Adipocyte (in vitro differentiated cells): Measurements from ENCODE around the gene GATA3.
"Not testable (repeated sequence)": the region's sequence is repeated elsewhere in the genome, so short reads cannot be mapped to it uniquely, and the experiment has no call there.

Experiments used
- DNase-seq: peaks from one replicate; pipeline ENCODE4 v3.0.0-alpha.2; 2015; ENCODE audit warnings: low read depth
- H3K27me3 ChIP-seq: replicated peaks from 2 replicates; pipeline ENCODE4 v1.7.0; 2013; ENCODE audit warnings: mild to moderate bottlenecking, low read length, moderate library complexity; ENCODE audit not compliant: control insufficient read depth, insufficient read depth
- H3K36me3 ChIP-seq: 2 replicates; pipeline ENCODE4 v1.7.0; 2013; ENCODE audit warnings: low read length, mild to moderate bottlenecking, moderate library complexity; ENCODE audit not compliant: control insufficient read depth, insufficient read depth, severe bottlenecking
- H3K4me1 ChIP-seq: 2 replicates; pipeline ENCODE4 v1.7.0; 2013; ENCODE audit warnings: mild to moderate bottlenecking, low read length, moderate library complexity; ENCODE audit not compliant: control insufficient read depth, insufficient read depth
- H3K4me3 ChIP-seq: 2 replicates; pipeline ENCODE4 v1.7.0; 2013; ENCODE audit warnings: mild to moderate bottlenecking, low read length, moderate library complexity
- H3K9ac ChIP-seq: 2 replicates; pipeline ENCODE4 v1.7.0; 2013; ENCODE audit warnings: mild to moderate bottlenecking, low read length, moderate library complexity
- H3K9me3 ChIP-seq: 2 replicates; pipeline ENCODE4 v1.7.0; 2013; ENCODE audit warnings: mild to moderate bottlenecking, low read length, moderate library complexity; ENCODE audit not compliant: control insufficient read depth

GATA3 gene

DNA sequence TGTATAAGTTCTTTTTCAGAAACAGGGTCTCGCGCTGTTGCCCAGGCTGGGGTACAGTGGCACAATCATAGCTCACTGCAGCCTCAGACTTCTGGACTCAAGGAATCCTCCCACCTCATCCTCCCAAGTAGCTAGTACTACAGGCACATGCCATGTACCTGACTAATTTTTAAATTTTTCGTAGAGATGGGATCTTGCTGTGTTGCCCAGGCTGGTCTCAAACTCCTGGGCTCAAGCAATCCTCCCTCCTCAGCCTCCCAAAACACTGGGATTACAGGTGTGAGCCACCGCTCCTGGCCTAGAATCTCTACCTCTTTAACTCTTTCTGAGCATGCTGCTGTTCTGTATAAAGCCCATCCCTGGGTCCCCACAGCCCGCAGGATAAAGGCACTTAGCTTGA, 23.3 kb upstream of the GATA3 start:
- H3K4me3 ChIP-seq, H3K9ac ChIP-seq, H3K4me1 ChIP-seq, H3K36me3 ChIP-seq, DNase-seq, H3K9me3 ChIP-seq: not testable (repeated sequence)
- H3K27me3 ChIP-seq = peaks cover 62% of the 10 kb centered on the region

DNA sequence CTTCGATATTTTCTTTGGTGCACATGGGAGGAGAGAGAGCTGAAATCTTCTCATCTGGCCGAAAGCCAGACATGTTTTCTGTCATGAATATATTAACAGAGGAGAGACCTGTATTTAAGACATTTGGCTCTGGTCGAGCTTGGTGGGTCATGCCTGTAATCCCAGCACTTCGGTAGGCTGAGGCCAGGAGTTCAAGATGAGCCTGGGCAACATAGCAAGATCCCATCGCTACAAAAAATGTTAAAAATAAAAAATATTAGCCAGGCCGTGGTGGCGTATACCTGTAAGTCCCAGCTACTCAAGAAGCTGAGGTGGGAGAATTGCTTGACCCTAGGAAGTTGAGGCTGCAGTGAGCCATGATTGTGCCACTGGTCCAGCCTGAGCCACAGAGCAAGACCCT, 21.9 kb upstream of the GATA3 start:
- H3K4me3 ChIP-seq = no peak overlapping the region
- H3K27me3 ChIP-seq = peaks cover 64% of the 10 kb centered on the region
- no peaks in the 10 kb centered on the region for H3K36me3 ChIP-seq
- no peak for DNase-seq
- no peak overlapping the region for H3K9ac ChIP-seq
- H3K4me1 ChIP-seq = peaks cover 3% of the 10 kb centered on the region
- H3K9me3 ChIP-seq = no peaks in the 10 kb centered on the region

DNA sequence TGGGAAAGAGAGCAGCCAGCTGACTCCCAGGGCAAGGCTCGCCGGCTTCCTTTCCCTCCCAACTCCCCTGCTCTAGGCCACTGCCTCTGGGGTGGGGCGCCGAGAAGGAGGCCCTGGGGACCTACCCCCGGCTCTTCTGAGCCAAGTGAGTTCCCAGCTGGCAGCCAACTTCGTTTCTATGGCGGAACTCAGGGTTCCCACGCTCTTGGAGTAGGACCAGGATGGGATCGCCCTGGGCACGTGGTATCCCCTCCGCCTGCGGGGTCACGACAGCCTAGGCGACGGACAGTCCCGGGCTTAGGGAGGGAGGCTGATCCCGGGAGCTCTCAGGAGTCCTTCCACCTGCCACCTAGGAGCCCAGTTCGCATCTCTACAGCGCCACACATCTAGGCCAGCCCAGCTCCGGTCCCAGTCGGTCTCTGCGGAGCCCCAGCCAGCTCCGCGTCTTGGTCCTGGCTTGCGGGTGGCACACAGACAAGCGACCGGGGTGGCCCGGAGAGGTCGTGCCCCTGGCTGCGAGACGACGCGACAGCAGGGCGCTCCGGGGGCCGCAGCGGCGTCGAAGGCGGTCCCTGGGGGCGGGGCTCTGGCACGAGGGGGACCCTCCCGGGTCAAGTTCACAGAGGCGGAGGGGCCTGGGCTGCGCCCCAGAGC, 20.5 kb upstream of the GATA3 start:
- Histone ChIP-seq H3K4me1 (peaks cover 3% of the 10 kb centered on the region), H3K9me3 (peaks cover 7% of the 10 kb centered on the region), H3K9ac (no peak overlapping the region), H3K27me3 (peaks cover 76% of the 10 kb centered on the region), H3K36me3 (no peaks in the 10 kb centered on the region), H3K4me3 (no peak overlapping the region)
- no peak for DNase-seq

DNA sequence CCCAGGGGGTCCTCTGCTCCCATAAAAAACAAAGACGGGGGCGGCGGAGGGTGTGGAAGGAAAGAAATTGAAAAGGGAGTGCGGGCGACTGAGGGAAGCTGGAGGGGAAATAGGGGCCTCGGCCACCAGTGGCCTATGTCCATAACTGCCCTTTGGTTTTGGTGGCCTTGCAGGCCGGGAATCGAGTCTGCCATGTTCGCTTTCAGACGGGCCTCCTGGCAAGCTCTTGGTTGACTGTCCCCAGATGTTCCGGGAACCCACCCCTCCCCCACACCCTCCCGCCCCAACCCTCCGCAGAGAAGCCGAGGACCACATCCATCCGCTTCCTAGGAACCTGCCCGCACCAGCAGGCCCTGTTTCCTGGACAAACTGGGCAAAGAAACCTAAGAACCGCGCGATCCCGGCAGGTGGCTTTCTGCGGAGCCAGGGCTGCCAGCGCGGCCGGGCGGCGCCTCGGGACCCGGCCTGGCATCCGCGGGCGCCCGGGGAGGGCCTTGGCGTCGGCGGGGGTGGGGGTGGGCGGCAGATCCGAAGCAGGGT, 20.0 kb upstream of the GATA3 start:
- H3K4me1 ChIP-seq = peaks cover 3% of the 10 kb centered on the region
- no peak for DNase-seq
- H3K9ac ChIP-seq = no peak overlapping the region
- H3K36me3 ChIP-seq = no peaks in the 10 kb centered on the region
- peaks cover 9% of the 10 kb centered on the region for H3K9me3 ChIP-seq
- H3K27me3 ChIP-seq = peaks cover 82% of the 10 kb centered on the region
- H3K4me3 ChIP-seq = no peak overlapping the region

DNA sequence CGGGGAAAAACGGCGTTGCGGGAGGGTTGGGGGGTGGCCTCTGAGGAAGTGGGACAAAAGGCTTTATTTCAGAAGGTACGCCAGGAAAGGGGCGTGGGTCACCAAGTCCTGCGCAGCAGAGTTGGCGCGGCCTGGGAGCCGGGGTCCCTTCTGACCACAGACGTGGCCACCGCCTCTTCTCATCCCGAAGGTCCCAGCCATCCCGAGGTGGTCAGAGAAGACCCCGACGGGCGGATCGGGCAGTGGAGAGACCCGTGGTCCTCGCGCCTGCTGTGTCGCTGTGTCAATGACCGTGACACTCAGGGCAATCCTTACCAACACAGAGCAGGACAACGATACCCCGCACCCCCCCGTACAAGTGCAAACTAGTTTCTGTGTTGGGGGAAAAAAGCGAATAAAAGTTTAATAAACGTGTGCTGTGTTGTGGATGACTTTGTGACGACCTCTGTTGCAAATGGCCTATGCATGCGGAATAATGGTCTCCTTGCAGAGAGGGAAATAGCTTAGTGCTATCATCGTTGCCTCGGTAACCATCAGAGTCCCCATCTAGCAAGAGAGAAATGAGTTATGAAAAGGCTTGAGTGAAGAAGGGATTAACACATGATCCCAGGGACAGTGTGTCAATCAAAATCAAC, 19.4 kb upstream of the GATA3 start:
- no peak for DNase-seq
- Histone ChIP-seq H3K9me3 (peaks cover 9% of the 10 kb centered on the region), H3K27me3 (peaks cover 87% of the 10 kb centered on the region), H3K4me1 (peaks cover 3% of the 10 kb centered on the region), H3K4me3 (no peak overlapping the region), H3K9ac (no peak overlapping the region), H3K36me3 (no peaks in the 10 kb centered on the region)

DNA sequence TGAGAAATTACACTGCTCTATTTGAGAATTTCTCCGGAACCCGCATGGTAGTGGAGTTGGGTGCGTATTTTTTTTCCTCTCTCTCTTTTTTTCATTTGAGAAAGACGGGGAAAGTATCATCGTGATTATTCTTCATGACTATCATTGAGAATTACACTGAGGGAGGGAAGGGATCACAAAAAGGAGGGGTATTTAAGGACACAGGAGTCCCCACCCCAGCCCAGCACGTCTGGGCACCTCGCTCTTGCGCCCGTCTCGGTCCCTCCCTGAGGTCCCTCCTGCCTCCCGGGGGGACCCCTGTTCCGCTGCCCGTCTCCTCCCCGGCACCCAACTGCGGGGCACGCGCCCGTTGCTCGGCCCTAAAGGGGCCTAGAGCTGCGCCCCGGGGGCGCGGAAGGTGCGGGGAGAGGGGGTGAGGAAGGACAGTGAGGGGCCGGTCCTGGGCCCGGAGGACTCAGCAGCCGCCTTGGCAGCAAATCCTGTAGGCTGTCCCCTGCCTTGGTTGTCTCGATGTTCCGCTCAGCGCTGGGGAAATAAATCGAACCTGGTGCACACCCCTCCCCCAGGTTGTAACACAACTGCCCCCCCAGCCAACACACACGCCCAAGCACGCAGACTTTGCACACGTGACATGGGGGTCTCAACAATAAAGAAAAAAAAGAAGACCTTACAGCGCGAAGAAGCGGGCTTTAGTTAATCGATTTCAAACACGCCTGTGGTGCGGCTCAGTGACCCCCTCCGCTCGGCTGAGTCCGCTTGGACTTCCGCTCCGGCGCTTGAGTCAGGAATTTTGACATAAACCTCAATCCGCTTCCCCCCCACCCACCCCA, 18.6 kb upstream of the GATA3 start:
- Histone ChIP-seq H3K4me1 (peaks cover 3% of the 10 kb centered on the region), H3K36me3 (no peaks in the 10 kb centered on the region), H3K27me3 (peaks cover 87% of the 10 kb centered on the region), H3K9me3 (peaks cover 9% of the 10 kb centered on the region), H3K9ac (no peak overlapping the region), H3K4me3 (no peak overlapping the region)
- DNase-seq = no peak

DNA sequence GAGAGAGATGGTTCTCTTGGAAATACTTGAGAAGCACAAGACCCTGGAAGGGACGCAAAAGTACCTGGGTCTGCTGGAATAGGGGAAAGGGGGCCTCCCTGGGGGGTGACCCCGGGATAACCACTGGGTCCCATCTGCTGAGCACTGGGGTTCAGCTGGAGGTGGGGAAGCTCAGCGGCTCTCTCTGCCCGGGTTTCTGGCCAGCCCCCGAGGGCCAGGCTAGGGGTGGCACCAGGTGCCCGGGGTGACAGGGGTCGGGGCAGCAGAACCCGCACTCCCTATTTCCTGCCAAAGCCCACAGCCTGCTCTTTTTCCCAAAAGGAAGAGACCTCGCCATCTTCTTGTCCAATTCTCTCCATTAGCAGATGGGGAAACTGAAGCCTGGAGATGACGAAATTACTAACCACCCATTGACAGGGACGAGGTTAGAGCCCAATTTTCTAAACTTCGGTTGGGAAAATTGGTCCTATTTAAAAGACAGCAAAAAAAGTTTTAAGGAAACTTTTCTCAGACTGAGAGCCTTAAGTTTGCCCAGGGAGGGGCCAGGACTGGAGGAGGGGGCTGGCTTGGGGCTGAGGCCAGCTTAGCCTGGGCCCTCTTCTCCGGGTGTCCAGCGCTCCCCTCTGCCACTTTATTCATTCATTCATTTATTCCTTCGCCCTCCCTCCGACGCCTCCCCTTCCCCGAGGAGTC, 17.8 kb upstream of the GATA3 start:
- Histone ChIP-seq H3K9ac (no peak overlapping the region), H3K4me1 (peaks cover 3% of the 10 kb centered on the region), H3K36me3 (no peaks in the 10 kb centered on the region), H3K9me3 (peaks cover 9% of the 10 kb centered on the region), H3K4me3 (no peak overlapping the region), H3K27me3 (peaks cover 86% of the 10 kb centered on the region)
- DNase-seq = no peak

DNA sequence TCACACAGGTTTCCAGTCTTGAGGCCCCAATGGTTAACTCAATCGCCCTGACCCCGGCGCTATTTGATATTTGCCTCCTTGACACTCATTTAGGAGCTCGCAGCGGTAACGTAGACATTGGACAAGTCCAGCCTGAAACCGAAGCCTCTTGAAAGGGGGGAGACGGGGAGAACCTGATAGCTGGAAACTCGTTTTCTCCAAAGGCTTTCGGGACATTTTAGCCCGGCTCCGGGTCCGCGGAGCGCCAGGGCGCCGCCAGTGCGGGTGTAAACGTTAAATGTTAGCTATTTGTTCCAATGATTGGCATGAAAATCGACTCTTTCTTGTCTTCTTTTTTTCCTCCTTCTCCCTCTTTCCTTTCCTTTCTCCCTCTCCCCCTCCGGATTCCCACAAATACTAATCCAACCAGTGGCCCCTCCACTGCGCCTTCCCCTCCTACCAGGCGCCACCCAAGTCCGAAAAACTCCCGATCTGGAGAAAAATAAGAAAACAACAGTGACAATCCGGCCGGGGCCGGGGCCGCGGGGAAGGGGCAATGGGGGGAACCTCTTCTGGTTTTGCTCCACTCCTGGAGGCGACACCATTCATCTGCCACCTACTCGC, 17.2 kb upstream of the GATA3 start:
- Histone ChIP-seq H3K4me3 (no peak overlapping the region), H3K4me1 (peaks cover 3% of the 10 kb centered on the region), H3K9ac (no peak overlapping the region), H3K9me3 (peaks cover 9% of the 10 kb centered on the region), H3K27me3 (peaks cover 88% of the 10 kb centered on the region), H3K36me3 (no peaks in the 10 kb centered on the region)
- no peak for DNase-seq

DNA sequence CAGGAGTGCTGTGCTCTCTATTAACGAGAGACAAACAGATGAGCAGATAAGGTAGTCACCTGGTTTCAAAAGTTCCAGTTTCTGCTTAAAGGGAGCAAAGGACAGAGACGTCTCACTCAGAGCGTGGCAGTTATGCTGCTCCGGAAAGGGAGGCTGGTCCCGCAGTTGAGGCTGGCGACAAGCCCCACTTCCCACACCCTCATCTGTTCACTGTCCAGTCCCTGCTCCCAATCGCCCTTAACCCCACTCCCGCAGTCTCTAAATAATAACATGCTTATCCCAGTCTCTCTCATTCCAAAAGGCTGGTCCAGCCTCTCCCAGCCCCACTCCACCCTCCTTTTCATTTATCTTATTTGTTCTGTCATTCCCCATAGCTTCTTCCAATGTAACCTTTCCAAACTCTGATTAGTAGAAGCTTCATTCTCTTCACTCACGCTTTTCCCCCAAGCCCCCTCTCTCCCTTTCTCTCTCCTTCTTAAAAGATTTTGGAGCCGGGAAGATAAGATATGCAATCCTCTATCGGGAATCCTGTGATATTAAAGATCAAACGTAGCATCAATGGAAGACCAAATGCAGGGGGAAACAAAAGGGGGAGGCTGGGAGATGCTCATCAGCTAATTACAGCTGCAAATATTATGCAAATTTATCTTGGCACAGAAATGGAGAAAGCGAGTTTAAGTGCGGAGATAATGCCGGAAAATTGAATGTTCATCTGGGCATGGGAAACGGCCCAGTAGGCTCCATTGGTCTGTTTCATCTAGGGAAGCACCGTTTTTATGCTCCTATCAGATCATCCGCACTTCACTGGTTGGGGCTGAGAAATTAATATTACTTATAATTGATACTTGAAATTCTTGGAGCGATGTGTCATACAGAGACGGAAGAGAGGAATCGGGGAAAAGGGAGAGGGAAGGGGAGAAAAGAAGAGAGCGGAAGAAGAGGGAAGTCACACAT, 16.3 kb upstream of the GATA3 start:
- Histone ChIP-seq H3K36me3 (no peaks in the 10 kb centered on the region), H3K4me1 (peaks cover 3% of the 10 kb centered on the region), H3K4me3 (no peak overlapping the region), H3K9ac (no peak overlapping the region), H3K27me3 (peaks cover 90% of the 10 kb centered on the region), H3K9me3 (peaks cover 9% of the 10 kb centered on the region)
- DNase-seq = no peak

DNA sequence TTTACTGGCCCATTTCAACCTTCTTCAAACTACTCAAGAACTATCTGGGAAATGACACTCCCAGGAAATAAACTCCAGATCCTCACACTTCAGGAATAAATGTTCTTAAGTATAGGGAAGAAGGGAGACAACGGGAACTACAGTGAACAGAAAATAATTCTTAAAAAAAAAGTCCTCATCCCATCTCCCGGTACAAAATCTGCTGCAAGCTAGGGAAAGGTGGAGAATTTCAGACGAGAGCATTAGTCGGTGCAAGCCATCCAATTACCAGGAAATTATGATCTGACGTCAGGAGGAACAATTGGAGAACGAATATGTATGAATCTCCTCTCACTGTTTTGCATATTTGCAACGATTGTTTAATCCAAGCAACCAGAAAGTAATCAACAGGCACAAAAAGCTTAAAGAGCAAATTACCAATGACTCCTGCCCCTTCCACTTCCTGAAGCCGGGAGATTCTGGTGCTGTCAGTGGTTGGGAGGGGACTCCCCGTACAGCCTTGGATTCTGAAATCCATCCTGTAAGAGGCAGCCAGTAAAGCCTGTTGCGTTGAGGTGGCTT, 15.1 kb upstream of the GATA3 start:
- Histone ChIP-seq H3K27me3 (peaks cover 89% of the 10 kb centered on the region), H3K4me3 (no peak overlapping the region)
- DNase-seq = no peak

More for the DNA sequence above, 15.1 kb upstream of the GATA3 start:
- Histone ChIP-seq H3K4me1 (peaks cover 2% of the 10 kb centered on the region), H3K36me3 (no peaks in the 10 kb centered on the region), H3K9me3 (peaks cover 9% of the 10 kb centered on the region), H3K9ac (no peak overlapping the region)
